Parathyroid adenoma (tissue), 2 donors: ENCODE results near the gene VIPR2.

Experiments used
- H2AFZ ChIP-seq: fragments of 300-600 bp; sonication (generic); one replicate; pipeline ENCODE4 v1.7.0; 2017; ENCODE audit warnings: antibody characterized with exemption, mild to moderate bottlenecking
- H3K27ac ChIP-seq: fragments of 300-600 bp; sonication (generic); one replicate; pipeline ENCODE4 v1.7.0; 2017
- H3K27me3 ChIP-seq: fragments of 300-600 bp; sonication (generic); one replicate; pipeline ENCODE4 v1.7.0; 2017; ENCODE audit warnings: low read length; ENCODE audit not compliant: control insufficient read depth, insufficient read depth
- H3K36me3 ChIP-seq: fragments of 300-600 bp; sonication (generic); one replicate; pipeline ENCODE4 v1.7.0; 2017; ENCODE audit warnings: low read length; ENCODE audit not compliant: control insufficient read depth, insufficient read depth
- H3K4me1 ChIP-seq: fragments of 300-600 bp; sonication (generic); one replicate; pipeline ENCODE4 v1.7.0; 2017; ENCODE audit warnings: control low read depth
- H3K4me2 ChIP-seq: fragments of 300-600 bp; sonication (generic); one replicate; pipeline ENCODE4 v1.7.0; 2017; ENCODE audit warnings: low read length
- H3K4me3 ChIP-seq: fragments of 300-600 bp; sonication (generic); one replicate; pipeline ENCODE4 v1.7.0; 2017; ENCODE audit warnings: low read depth, low read length
- H3K79me2 ChIP-seq: fragments of 300-600 bp; sonication (generic); one replicate; pipeline ENCODE4 v1.7.0; 2017; ENCODE audit warnings: control low read depth
- H3K9ac ChIP-seq: fragments of 300-600 bp; sonication (generic); one replicate; pipeline ENCODE4 v1.7.0; 2017; ENCODE audit warnings: mild to moderate bottlenecking
- H3K9me3 ChIP-seq: fragments of 300-600 bp; sonication (generic); one replicate; pipeline ENCODE4 v1.7.0; 2017; ENCODE audit warnings: low read length; ENCODE audit not compliant: control insufficient read depth
- CTCF ChIP-seq: fragments of 300-600 bp; sonication (generic); IDR thresholded peaks from one replicate; pipeline ENCODE4 v1.7.0; 2017; ENCODE audit warnings: antibody characterized with exemption, mild to moderate bottlenecking
- donor health status: primary hyperparathyroidism.

Gene VIPR2

GRCh38 chr7:159042581-159043101, 102.0 kb downstream of the VIPR2 start:
- H3K4me3 ChIP-seq: no peak overlapping the region
- no peaks in the 10 kb centered on the region for H3K9me3 ChIP-seq
- H3K27ac ChIP-seq: no peak overlapping the region
- H3K4me2 ChIP-seq: no peak overlapping the region
- TF ChIP-seq CTCF: no peak
- no peaks in the 10 kb centered on the region for H3K79me2 ChIP-seq
- H3K36me3 ChIP-seq: no peaks in the 10 kb centered on the region
- H2AFZ ChIP-seq: no peak overlapping the region
- no peaks in the 10 kb centered on the region for H3K4me1 ChIP-seq
- H3K27me3 ChIP-seq: no peaks in the 10 kb centered on the region
- H3K9ac ChIP-seq: no peak overlapping the region

- H3K9me3 ChIP-seq: no peaks in the 10 kb centered on the region
- no peak overlapping the region for H3K27ac ChIP-seq
- no peak overlapping the region for H3K4me2 ChIP-seq
- no peak for TF ChIP-seq CTCF
- H3K27me3 ChIP-seq: no peaks in the 10 kb centered on the region
- no peak overlapping the region for H3K9ac ChIP-seq
- H3K79me2 ChIP-seq: no peaks in the 10 kb centered on the region
- no peaks in the 10 kb centered on the region for H3K4me1 ChIP-seq
- H3K4me3 ChIP-seq: no peak overlapping the region
- H2AFZ ChIP-seq: no peak overlapping the region
- no peaks in the 10 kb centered on the region for H3K36me3 ChIP-seq
Measured at GRCh38 chr7:159042103-159042502, 102.6 kb downstream of the VIPR2 start.

GRCh38 chr7:159040912-159041711, 103.6 kb downstream of the VIPR2 start:
- Histone ChIP-seq H3K79me2 (no peaks in the 10 kb centered on the region), H3K9me3 (no peaks in the 10 kb centered on the region), H3K4me1 (no peaks in the 10 kb centered on the region), H2AFZ (no peak overlapping the region), H3K36me3 (no peaks in the 10 kb centered on the region), H3K4me2 (no peak overlapping the region), H3K27me3 (no peaks in the 10 kb centered on the region), H3K27ac (no peak overlapping the region), H3K4me3 (no peak overlapping the region), H3K9ac (no peak overlapping the region)
- TF ChIP-seq CTCF: no peak

GRCh38 chr7:159040146-159040545, 104.5 kb downstream of the VIPR2 start:
- H3K79me2 ChIP-seq: no peaks in the 10 kb centered on the region
- H3K4me3 ChIP-seq: no peak overlapping the region
- H3K27ac ChIP-seq: no peak overlapping the region
- no peak overlapping the region for H2AFZ ChIP-seq
- H3K4me1 ChIP-seq: no peaks in the 10 kb centered on the region
- H3K27me3 ChIP-seq: no peaks in the 10 kb centered on the region
- TF ChIP-seq CTCF: no peak
- no peak overlapping the region for H3K4me2 ChIP-seq
- H3K9me3 ChIP-seq: no peaks in the 10 kb centered on the region
- H3K9ac ChIP-seq: no peak overlapping the region
- no peaks in the 10 kb centered on the region for H3K36me3 ChIP-seq

- TF ChIP-seq CTCF: no peak
- H3K4me1 ChIP-seq: no peaks in the 10 kb centered on the region
- no peak overlapping the region for H3K9ac ChIP-seq
- no peak overlapping the region for H3K4me3 ChIP-seq
- no peaks in the 10 kb centered on the region for H3K79me2 ChIP-seq
- no peaks in the 10 kb centered on the region for H3K27me3 ChIP-seq
- H3K36me3 ChIP-seq: no peaks in the 10 kb centered on the region
- no peak overlapping the region for H3K4me2 ChIP-seq
- no peak overlapping the region for H3K27ac ChIP-seq
- no peak overlapping the region for H2AFZ ChIP-seq
- H3K9me3 ChIP-seq: no peaks in the 10 kb centered on the region
Measured at GRCh38 chr7:159039716-159040115, 105.0 kb downstream of the VIPR2 start.
